ENCODE measurements around the gene CCNJL. TPM values are rescaled to one million over a fixed set of nuclear protein-coding genes. Genes with fewer than 3 reads are reported as not detected.

The CCNJL gene
- total and polyA plus RNA-seq, 12 donors = 1.2 to 10.6 (median 4.3) TPM

GRCh38 chr5:160325716-160326115 is 13.4 kb upstream of the CCNJL start:
- WGBS, 4 donors = 86 to 100% (median 92%) methylated on average over 2 of the region's 2 CpGs
- intact Hi-C loops (cut with DNase I) = no loop called here
- TF ChIP-seq CTCF (IDR thresholded peaks at IDR 0.05) (no peak), POLR2A (IDR thresholded peaks at IDR 0.05) (no peak)

GRCh38 chr5:160324886-160325285 is 12.5 kb upstream of the CCNJL start:
- TF ChIP-seq CTCF (IDR thresholded peaks at IDR 0.05) = no peak
- intact Hi-C loops (cut with DNase I) = no loop called here
- no peak for DNase-seq
- 60 to 82% (median 79%) methylated on average over 2 of the region's 2 CpGs for WGBS, 4 donors
- Histone ChIP-seq H3K36me3 (replicated peaks in 1 of 2) (no peaks in the 10 kb centered on the region), H3K4me3 (no peak overlapping the region), H3K27me3 (no peaks in the 10 kb centered on the region), H3K9me3 (replicated peaks in 1 of 3) (no peaks in the 10 kb centered on the region), H3K4me1 (replicated peaks in 1 of 2) (no peaks in the 10 kb centered on the region), H3K27ac (no peak overlapping the region)

More at GRCh38 chr5:160325716-160326115, 13.4 kb upstream of the CCNJL start:
- no peaks in the 10 kb centered on the region for H3K27me3 ChIP-seq
- no peak overlapping the region for H3K27ac ChIP-seq
- no peak overlapping the region for H3K4me3 ChIP-seq
- no peaks in the 10 kb centered on the region for H3K36me3 ChIP-seq (replicated peaks in 1 of 2)
- H3K4me1 ChIP-seq (replicated peaks in 1 of 2) = no peaks in the 10 kb centered on the region
- H3K9me3 ChIP-seq (replicated peaks in 1 of 3) = no peaks in the 10 kb centered on the region
- no peak for DNase-seq

GRCh38 chr5:160318409-160318808 is 6.0 kb upstream of the CCNJL start:
- intact Hi-C loops (cut with DNase I) = no loop called here
- DNase-seq = no peak
- Histone ChIP-seq H3K27ac (no peak overlapping the region), H3K36me3 (replicated peaks in 1 of 2) (no peaks in the 10 kb centered on the region), H3K9me3 (replicated peaks in 1 of 3) (no peaks in the 10 kb centered on the region), H3K4me3 (no peak overlapping the region), H3K4me1 (replicated peaks in 1 of 2) (peaks cover 0 to under 1% of the 10 kb centered on the region in 2 donors), H3K27me3 (no peaks in the 10 kb centered on the region)
- WGBS, 4 donors = 86 to 91% (median 89%) methylated on average over 4 of the region's 4 CpGs
- TF ChIP-seq POLR2A (IDR thresholded peaks at IDR 0.05) = no peak
- TF ChIP-seq CTCF (IDR thresholded peaks at IDR 0.05) = no peak

GRCh38 chr5:160317434-160317833 is 5.1 kb upstream of the CCNJL start:
- intact Hi-C loops (cut with DNase I) = no loop called here

More at GRCh38 chr5:160317434-160317833, 5.1 kb upstream of the CCNJL start:
- H3K27me3 ChIP-seq = no peaks in the 10 kb centered on the region
- H3K27ac ChIP-seq = no peak overlapping the region
- no peak for DNase-seq
- 74 to 83% (median 76%) methylated on average over 5 of the region's 5 CpGs for WGBS, 4 donors
- no peaks in the 10 kb centered on the region for H3K36me3 ChIP-seq (replicated peaks in 1 of 2)
- peaks cover 0 to 6% of the 10 kb centered on the region in 2 donors for H3K4me1 ChIP-seq (replicated peaks in 1 of 2)
- H3K9me3 ChIP-seq (replicated peaks in 1 of 3) = no peaks in the 10 kb centered on the region
- TF ChIP-seq POLR2A (IDR thresholded peaks at IDR 0.05) = no peak
- no peak for TF ChIP-seq CTCF (IDR thresholded peaks at IDR 0.05)
- H3K4me3 ChIP-seq = no peak overlapping the region
